ENCODE data around the gene RETREG2.

Gene RETREG2

GRCh38 chr2:219177552-219178376 is at the start of gene RETREG2:
TSS of gene RETREG2 (plus strand) at chr2:219178275. CDS start at chr2:219178353, 78 bp downstream.
- Mint-ChIP-seq H3K4me3 (peak within 1 kb of the TSS; percentile 99), H3K27ac (peak within 1 kb of the TSS; percentile 98), H3K4me1 (peaks cover 68% of the 10 kb centered on the region), H3K9me3 (no peaks in the 10 kb centered on the region), H3K27me3 (no peaks in the 10 kb centered on the region), H3K36me3 (peaks cover 10% of the 10 kb centered on the region)

GRCh38 chr2:219128396-219128795 is 49.7 kb upstream of the RETREG2 start:
- Mint-ChIP-seq H3K36me3 (peaks cover 6% of the 10 kb centered on the region), H3K27me3 (no peaks in the 10 kb centered on the region), H3K9me3 (no peaks in the 10 kb centered on the region), H3K27ac (no peak overlapping the region), H3K4me1 (peaks cover 30% of the 10 kb centered on the region), H3K4me3 (no peak overlapping the region)

GRCh38 chr2:219129589-219129988 is 48.5 kb upstream of the RETREG2 start:
- Mint-ChIP-seq H3K4me1 (peaks cover 19% of the 10 kb centered on the region), H3K36me3 (peaks cover 6% of the 10 kb centered on the region), H3K9me3 (no peaks in the 10 kb centered on the region), H3K27ac (no peak overlapping the region), H3K4me3 (no peak overlapping the region), H3K27me3 (no peaks in the 10 kb centered on the region)

- Mint-ChIP-seq H3K36me3 (peaks cover 6% of the 10 kb centered on the region), H3K27ac (no peak overlapping the region), H3K4me3 (no peak overlapping the region), H3K4me1 (peaks cover 6% of the 10 kb centered on the region), H3K27me3 (no peaks in the 10 kb centered on the region), H3K9me3 (no peaks in the 10 kb centered on the region)
Observed at GRCh38 chr2:219131327-219131726, 46.7 kb upstream of the RETREG2 start.

GRCh38 chr2:219131744-219132143 is 46.3 kb upstream of the RETREG2 start:
- Mint-ChIP-seq H3K4me3 (no peak overlapping the region), H3K4me1 (peaks cover 6% of the 10 kb centered on the region), H3K9me3 (no peaks in the 10 kb centered on the region), H3K27ac (no peak overlapping the region), H3K36me3 (peaks cover 6% of the 10 kb centered on the region), H3K27me3 (no peaks in the 10 kb centered on the region)

- Mint-ChIP-seq H3K27me3 (no peaks in the 10 kb centered on the region), H3K4me1 (peaks cover 1% of the 10 kb centered on the region), H3K9me3 (no peaks in the 10 kb centered on the region), H3K36me3 (peaks cover 13% of the 10 kb centered on the region), H3K4me3 (no peak overlapping the region), H3K27ac (no peak overlapping the region)
Observed at GRCh38 chr2:219133976-219134375, 44.1 kb upstream of the RETREG2 start.

GRCh38 chr2:219140722-219141121 is 37.4 kb upstream of the RETREG2 start:
- Mint-ChIP-seq H3K27me3 (no peaks in the 10 kb centered on the region), H3K27ac (no peak overlapping the region), H3K9me3 (no peaks in the 10 kb centered on the region), H3K4me1 (no peaks in the 10 kb centered on the region), H3K36me3 (peaks cover 31% of the 10 kb centered on the region), H3K4me3 (no peak overlapping the region)

GRCh38 chr2:219142329-219142728 is 35.7 kb upstream of the RETREG2 start:
- Mint-ChIP-seq H3K27me3 (no peaks in the 10 kb centered on the region), H3K36me3 (peaks cover 37% of the 10 kb centered on the region), H3K4me1 (no peaks in the 10 kb centered on the region), H3K4me3 (no peak overlapping the region), H3K27ac (no peak overlapping the region), H3K9me3 (no peaks in the 10 kb centered on the region)

GRCh38 chr2:219149667-219150066 is 28.4 kb upstream of the RETREG2 start:
- Mint-ChIP-seq H3K4me1 (no peaks in the 10 kb centered on the region), H3K27ac (no peak overlapping the region), H3K9me3 (no peaks in the 10 kb centered on the region), H3K4me3 (no peak overlapping the region), H3K36me3 (peaks cover 23% of the 10 kb centered on the region), H3K27me3 (no peaks in the 10 kb centered on the region)

- Mint-ChIP-seq H3K27ac (no peak overlapping the region), H3K27me3 (no peaks in the 10 kb centered on the region), H3K36me3 (peaks cover 9% of the 10 kb centered on the region), H3K4me3 (no peak overlapping the region), H3K9me3 (no peaks in the 10 kb centered on the region), H3K4me1 (peaks cover 13% of the 10 kb centered on the region)
Observed at GRCh38 chr2:219155054-219155644, 22.9 kb upstream of the RETREG2 start.

- Mint-ChIP-seq H3K4me3 (no peak overlapping the region), H3K4me1 (peaks cover 25% of the 10 kb centered on the region), H3K27me3 (no peaks in the 10 kb centered on the region), H3K27ac (no peak overlapping the region), H3K36me3 (peaks cover 6% of the 10 kb centered on the region), H3K9me3 (no peaks in the 10 kb centered on the region)
Observed at GRCh38 chr2:219157396-219157795, 20.7 kb upstream of the RETREG2 start.

GRCh38 chr2:219158025-219158424 is 20.1 kb upstream of the RETREG2 start:
- H3K36me3 Mint-ChIP-seq, result peaks cover 6% of the 10 kb centered on the region

GRCh38 chr2:219158586-219158985 is 19.5 kb upstream of the RETREG2 start:
- Mint-ChIP-seq H3K9me3 (no peaks in the 10 kb centered on the region), H3K27ac (no peak overlapping the region), H3K4me1 (peaks cover 25% of the 10 kb centered on the region), H3K4me3 (peak overlapping the region; percentile 7), H3K36me3 (peaks cover 6% of the 10 kb centered on the region), H3K27me3 (no peaks in the 10 kb centered on the region)

More at GRCh38 chr2:219158025-219158424, 20.1 kb upstream of the RETREG2 start:
- Mint-ChIP-seq H3K27me3 (no peaks in the 10 kb centered on the region), H3K9me3 (no peaks in the 10 kb centered on the region), H3K27ac (no peak overlapping the region), H3K4me1 (peaks cover 25% of the 10 kb centered on the region), H3K4me3 (no peak overlapping the region)

GRCh38 chr2:219159771-219160185 is 18.3 kb upstream of the RETREG2 start:
- peaks cover 25% of the 10 kb centered on the region for H3K4me1 Mint-ChIP-seq
- H3K4me3 Mint-ChIP-seq, result peak overlapping the region; percentile 94
- peak overlapping the region; percentile 91 for H3K27ac Mint-ChIP-seq
- no peaks in the 10 kb centered on the region for H3K27me3 Mint-ChIP-seq
- H3K9me3 Mint-ChIP-seq, result no peaks in the 10 kb centered on the region
- H3K36me3 Mint-ChIP-seq, result peaks cover 2% of the 10 kb centered on the region

- peaks cover 2% of the 10 kb centered on the region for H3K36me3 Mint-ChIP-seq
- H3K4me1 Mint-ChIP-seq, result peaks cover 25% of the 10 kb centered on the region
- peak within 1 kb of the TSS; percentile 94 for H3K4me3 Mint-ChIP-seq
Observed at GRCh38 chr2:219160186-219161017, 17.7 kb upstream of the RETREG2 start, which contains the start of gene NHEJ1. TSS of gene NHEJ1 (minus strand) at chr2:219160815. CDS start at chr2:219158362, 2,453 bp downstream.

More at GRCh38 chr2:219160186-219161017, 17.7 kb upstream of the RETREG2 start, which contains the start of gene NHEJ1:
- Mint-ChIP-seq H3K27me3 (no peaks in the 10 kb centered on the region), H3K9me3 (no peaks in the 10 kb centered on the region), H3K27ac (peak within 1 kb of the TSS; percentile 100)

All from activated naive CD4-positive, alpha-beta T cell treated with anti-CD3 and anti-CD28 coated beads, Interleukin-2, amount 50 U/mL, for 24 hours (primary cell).